H9 (cell line): ENCODE measurements around the gene CAMK1G. TPM values are rescaled to one million over a fixed set of nuclear protein-coding genes. Genes with fewer than 3 reads are reported as not detected.

Source experiments
- DNase-seq: peaks from one replicate; pipeline ENCODE4 v3.0.0-alpha.2; 2017
- H2AFZ ChIP-seq: one replicate; pipeline ENCODE4 v1.6.1; 2013; ENCODE audit warnings: mild to moderate bottlenecking, low read length, control low read depth, moderate library complexity
- H2AK5ac ChIP-seq: 2 replicates; pipeline ENCODE4 v1.6.1; 2013; ENCODE audit warnings: low read length, control low read depth, mixed read lengths; ENCODE audit not compliant: insufficient read length
- H2BK120ac ChIP-seq: one replicate; pipeline ENCODE4 v1.6.1; 2013; ENCODE audit warnings: low read depth, mild to moderate bottlenecking, low read length, control low read depth, inconsistent platforms; ENCODE audit not compliant: poor library complexity, severe bottlenecking
- H2BK12ac ChIP-seq: 2 replicates; pipeline ENCODE4 v1.6.1; 2013; ENCODE audit warnings: low read length, control low read depth, mixed read lengths, low read depth; ENCODE audit not compliant: insufficient read length
- H2BK15ac ChIP-seq: 2 replicates; pipeline ENCODE4 v1.6.1; 2013; ENCODE audit warnings: low read depth, low read length, control low read depth
- H2BK20ac ChIP-seq: one replicate; pipeline ENCODE4 v1.6.1; 2013; ENCODE audit warnings: low read depth, mild to moderate bottlenecking, low read length, control low read depth, inconsistent platforms; ENCODE audit not compliant: poor library complexity, severe bottlenecking
- H2BK5ac ChIP-seq: 2 replicates; pipeline ENCODE4 v1.6.1; 2013; ENCODE audit warnings: low read length, control low read depth, mixed read lengths; ENCODE audit not compliant: insufficient read length
- H3K14ac ChIP-seq: 2 replicates; pipeline ENCODE4 v1.6.1; 2013; ENCODE audit warnings: low read length, control low read depth; ENCODE audit not compliant: insufficient read depth
- H3K18ac ChIP-seq: 2 replicates; pipeline ENCODE4 v1.6.1; 2013; ENCODE audit warnings: low read depth, mild to moderate bottlenecking, mixed read lengths, low read length, control low read depth; ENCODE audit not compliant: insufficient read length
- H3K23ac ChIP-seq: 2 replicates; pipeline ENCODE4 v1.6.1; 2013; ENCODE audit warnings: low read length, control low read depth, mixed read lengths, low read depth; ENCODE audit not compliant: insufficient read length
- H3K23me2 ChIP-seq: 2 replicates; pipeline ENCODE4 v1.6.1; 2013; ENCODE audit warnings: low read depth, mild to moderate bottlenecking, mixed read lengths, low read length, control low read depth; ENCODE audit not compliant: insufficient read length, poor library complexity, severe bottlenecking
- H3K27ac ChIP-seq: 2 replicates; pipeline ENCODE4 v1.5.1; 2013; ENCODE audit warnings: low read length, control low read depth, mixed read lengths, low read depth; ENCODE audit not compliant: insufficient read length
- H3K27me3 ChIP-seq: 2 replicates; pipeline ENCODE4 v1.6.1; 2013; ENCODE audit warnings: low read length, control low read depth, inconsistent platforms; ENCODE audit not compliant: insufficient read depth
- H3K4ac ChIP-seq: 2 replicates; pipeline ENCODE4 v1.6.1; 2013; ENCODE audit warnings: low read depth, mild to moderate bottlenecking, control low read depth, inconsistent platforms, low read length, moderate library complexity
- H3K4me1 ChIP-seq: 2 replicates; pipeline ENCODE4 v1.6.1; 2013; ENCODE audit warnings: low read length, control low read depth, inconsistent platforms; ENCODE audit not compliant: insufficient read depth
- H3K4me2 ChIP-seq: 2 replicates; pipeline ENCODE4 v1.6.1; 2013; ENCODE audit warnings: low read length, control low read depth, mixed read lengths; ENCODE audit not compliant: insufficient read length, insufficient read depth
- H3K56ac ChIP-seq: 2 replicates; pipeline ENCODE4 v1.6.1; 2013; ENCODE audit warnings: low read depth, mild to moderate bottlenecking, mixed read lengths, low read length, control low read depth; ENCODE audit not compliant: insufficient read length
- H3K79me1 ChIP-seq: 2 replicates; pipeline ENCODE4 v1.6.1; 2013; ENCODE audit warnings: low read depth, mild to moderate bottlenecking, moderate library complexity, low read length, control low read depth, inconsistent platforms; ENCODE audit not compliant: insufficient read depth, poor library complexity, severe bottlenecking
- H3K79me2 ChIP-seq: 2 replicates; pipeline ENCODE4 v1.6.1; 2013; ENCODE audit warnings: low read length, control low read depth, inconsistent platforms; ENCODE audit not compliant: insufficient read depth
- H3K9ac ChIP-seq: 2 replicates; pipeline ENCODE4 v1.6.1; 2013; ENCODE audit warnings: low read length, control low read depth, mixed read lengths; ENCODE audit not compliant: insufficient read length; ENCODE audit errors: extremely low read depth
- H3K9me3 ChIP-seq: one replicate; pipeline ENCODE4 v1.6.1; 2013; ENCODE audit warnings: low read depth, low read length, inconsistent platforms; ENCODE audit not compliant: control insufficient read depth
- H3T11ph ChIP-seq: one replicate; pipeline ENCODE4 v1.6.1; 2013; ENCODE audit warnings: mild to moderate bottlenecking, low read length, control low read depth, inconsistent platforms
- H4K20me1 ChIP-seq: one replicate; pipeline ENCODE4 v1.6.1; 2013; ENCODE audit not compliant: control insufficient read depth, insufficient read length, insufficient read depth
- H4K5ac ChIP-seq: 2 replicates; pipeline ENCODE4 v1.6.1; 2013; ENCODE audit warnings: low read depth, mild to moderate bottlenecking, mixed read lengths, low read length, control low read depth; ENCODE audit not compliant: insufficient read length
- H4K8ac ChIP-seq: replicated peaks from 2 replicates; pipeline ENCODE4 v1.6.1; 2013; ENCODE audit warnings: low read length, control low read depth, mixed read lengths, low read depth; ENCODE audit not compliant: insufficient read length
- H4K91ac ChIP-seq: 2 replicates; pipeline ENCODE4 v1.6.1; 2013; ENCODE audit warnings: low read depth, mild to moderate bottlenecking, moderate library complexity, mixed read lengths, low read length, control low read depth; ENCODE audit not compliant: insufficient read length
- H3K27ac Mint-ChIP-seq, 3 experiments: 2 replicates in 2 of 3; 3 replicates in 1 of 3; pipeline ENCODE4 v1.8.0; 2020 to 2021; ENCODE audit warnings: mixed read lengths in 3 of 3, mild to moderate bottlenecking in 1 of 3, moderate library complexity in 1 of 3
- H3K27me3 Mint-ChIP-seq: 2 replicates; pipeline ENCODE4 v1.8.0; 2021; ENCODE audit warnings: low read depth, mild to moderate bottlenecking, moderate library complexity, mixed read lengths
- H3K36me3 Mint-ChIP-seq, 3 experiments: 2 replicates in 2 of 3; 3 replicates in 1 of 3; pipeline ENCODE4 v1.8.0; 2020 to 2021; ENCODE audit warnings: low read depth in 3 of 3, mixed read lengths in 3 of 3; ENCODE audit not compliant: insufficient read depth in 1 of 3
- H3K4me1 Mint-ChIP-seq, 2 experiments: 2 replicates each; pipeline ENCODE4 v1.8.0; 2020; ENCODE audit warnings: mixed read lengths in 2 of 2
- H3K4me3 Mint-ChIP-seq, 2 experiments: 2 replicates in 1 of 2; 3 replicates in 1 of 2; pipeline ENCODE4 v1.8.0; 2020 to 2021; ENCODE audit warnings: mild to moderate bottlenecking in 2 of 2, mixed read lengths in 2 of 2, moderate library complexity in 1 of 2
- H3K9me3 Mint-ChIP-seq, 2 experiments: 2 replicates in 1 of 2; 3 replicates in 1 of 2; pipeline ENCODE4 v1.8.0; 2020; ENCODE audit warnings: mild to moderate bottlenecking in 2 of 2, mixed read lengths in 2 of 2, moderate library complexity in 1 of 2
- WGBS: extraction: QIAGEN DNeasy Blood & Tissue Kit; methylation state at CpG from one replicate; pipeline ENCODE4 v1.1.7; 2013; ENCODE audit warnings: missing lambda C conversion rate, low lambda C conversion rate, mixed read lengths; ENCODE audit not compliant: insufficient read length; ENCODE audit errors: extremely low coverage; 5-methylcytosine and 5-hydroxymethylcytosine counted together
- total RNA-seq: library from RNA; stranded (reverse); gene quantifications from 2 replicates; pipeline ENCODE4 v1.2.1, GENCODE V29; 2021
- TF ChIP-seq, protein P1 (sequence below): fragments of 200-600 bp; sonication (generic); conservative IDR thresholded peaks from 3 replicates; pipeline ENCODE4 v1.8.0; 2021; ENCODE audit warnings: antibody characterized with exemption, mild to moderate bottlenecking

CAMK1G gene
- total RNA-seq, 1 experiment from 2014 or later = 0.28 TPM

DNA sequence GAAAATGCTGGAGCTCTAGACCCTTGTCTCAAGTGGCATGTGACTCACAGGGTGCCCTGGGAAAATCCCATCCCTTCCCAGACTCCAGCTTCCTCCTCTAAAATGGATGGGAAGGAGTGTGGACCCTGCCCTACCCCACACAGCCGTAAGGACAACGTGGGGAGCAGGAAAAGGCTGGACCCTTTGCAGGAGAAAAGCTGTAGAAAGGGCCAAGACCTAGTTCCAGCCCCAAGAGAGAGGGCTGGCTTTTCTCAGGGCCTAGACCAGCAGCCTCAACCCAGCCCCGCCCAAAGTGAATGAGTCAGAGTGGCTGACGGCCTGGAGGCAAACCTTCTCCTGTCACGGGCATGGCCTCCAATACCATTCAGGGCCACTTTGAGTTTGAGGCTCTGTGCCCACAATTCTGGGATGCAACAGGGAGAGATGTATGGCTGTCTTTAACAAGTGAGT, 67.6 kb downstream of the CAMK1G start:
- H3K56ac ChIP-seq = no peak overlapping the region
- H2BK120ac ChIP-seq = no peak overlapping the region
- no peak overlapping the region for H2AK5ac ChIP-seq
- H3K27me3 Mint-ChIP-seq = peaks cover 5% of the 10 kb centered on the region
- no peaks in the 10 kb centered on the region for H3K79me2 ChIP-seq
- WGBS = no CpG with 5 or more reads among the region's 5 CpGs
- no peaks in the 10 kb centered on the region for H3K23me2 ChIP-seq
- H3K9ac ChIP-seq = no peak overlapping the region
- H2AFZ ChIP-seq = no peak overlapping the region
- H4K91ac ChIP-seq = no peak overlapping the region
- H3K27ac Mint-ChIP-seq = no peak overlapping the region
- H3K4me2 ChIP-seq = no peak overlapping the region
- H3K27ac ChIP-seq = no peak overlapping the region
- H3K9me3 Mint-ChIP-seq = no peaks in the 10 kb centered on the region
- H3K4me3 Mint-ChIP-seq = no peak overlapping the region
- no peak overlapping the region for H3T11ph ChIP-seq
- H3K18ac ChIP-seq = no peak overlapping the region
- no peaks in the 10 kb centered on the region for H3K4me1 ChIP-seq
- H3K23ac ChIP-seq = no peak overlapping the region
- no peak overlapping the region for H4K8ac ChIP-seq
- no peak for DNase-seq
- no peak overlapping the region for H2BK15ac ChIP-seq
- H2BK20ac ChIP-seq = no peak overlapping the region
- no peaks in the 10 kb centered on the region; a peak in 1 of 7 replicates for H3K36me3 Mint-ChIP-seq
- H3K79me1 ChIP-seq = no peaks in the 10 kb centered on the region
- H3K14ac ChIP-seq = no peak overlapping the region; the same call in 1 of the 2 replicates
- TF ChIP-seq, protein P1, sequence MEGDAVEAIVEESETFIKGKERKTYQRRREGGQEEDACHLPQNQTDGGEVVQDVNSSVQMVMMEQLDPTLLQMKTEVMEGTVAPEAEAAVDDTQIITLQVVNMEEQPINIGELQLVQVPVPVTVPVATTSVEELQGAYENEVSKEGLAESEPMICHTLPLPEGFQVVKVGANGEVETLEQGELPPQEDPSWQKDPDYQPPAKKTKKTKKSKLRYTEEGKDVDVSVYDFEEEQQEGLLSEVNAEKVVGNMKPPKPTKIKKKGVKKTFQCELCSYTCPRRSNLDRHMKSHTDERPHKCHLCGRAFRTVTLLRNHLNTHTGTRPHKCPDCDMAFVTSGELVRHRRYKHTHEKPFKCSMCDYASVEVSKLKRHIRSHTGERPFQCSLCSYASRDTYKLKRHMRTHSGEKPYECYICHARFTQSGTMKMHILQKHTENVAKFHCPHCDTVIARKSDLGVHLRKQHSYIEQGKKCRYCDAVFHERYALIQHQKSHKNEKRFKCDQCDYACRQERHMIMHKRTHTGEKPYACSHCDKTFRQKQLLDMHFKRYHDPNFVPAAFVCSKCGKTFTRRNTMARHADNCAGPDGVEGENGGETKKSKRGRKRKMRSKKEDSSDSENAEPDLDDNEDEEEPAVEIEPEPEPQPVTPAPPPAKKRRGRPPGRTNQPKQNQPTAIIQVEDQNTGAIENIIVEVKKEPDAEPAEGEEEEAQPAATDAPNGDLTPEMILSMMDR = no peak
- peaks cover 20 to 30% of the 10 kb centered on the region in 2 experiments for H3K4me1 Mint-ChIP-seq
- H3K4ac ChIP-seq = no peak overlapping the region
- H4K20me1 ChIP-seq = no peaks in the 10 kb centered on the region
- no peak overlapping the region for H2BK12ac ChIP-seq
- no peaks in the 10 kb centered on the region for H3K27me3 ChIP-seq
- H4K5ac ChIP-seq = no peak overlapping the region
- H3K9me3 ChIP-seq = no peaks in the 10 kb centered on the region
- no peak overlapping the region for H2BK5ac ChIP-seq
